GM23248 (cell line): ENCODE data around the gene L3MBTL4.

ENCODE experiments used
- EZH2 ChIP-seq: fragments of 200-600 bp; sonication (generic); IDR thresholded peaks from 2 replicates; pipeline ENCODE4 v1.6.1; 2018; ENCODE audit warnings: antibody characterized with exemption, mild to moderate bottlenecking; ENCODE audit not compliant: insufficient read depth, poor library complexity, severe bottlenecking
- EZH2phosphoT487 ChIP-seq: fragments of 200-600 bp; sonication (generic); IDR thresholded peaks from 2 replicates; pipeline ENCODE4 v1.6.1; 2018; ENCODE audit warnings: antibody characterized with exemption, moderate library complexity, mild to moderate bottlenecking, low read depth; ENCODE audit not compliant: insufficient read depth

GRCh38 chr18:5937121-5937520, 477.6 kb downstream of the L3MBTL4 start:
- TF ChIP-seq EZH2phosphoT487 (no peak), EZH2 (no peak)
